C4-2B (cell line): ENCODE data around the gene OVOL1.

Source experiments
- CTCF ChIP-seq: fragments of 450-650 bp; conservative IDR thresholded peaks from 2 replicates; pipeline ENCODE4 v1.5.1; 2017; ENCODE audit warnings: mild to moderate bottlenecking
- ZFX ChIP-seq: fragments of 450-650 bp; IDR thresholded peaks from 2 replicates; pipeline ENCODE4 v1.6.1; 2017

- TF ChIP-seq CTCF = no peak
- TF ChIP-seq ZFX = no peak
Observed at GRCh38 chr11:65790104-65790901, 3.4 kb downstream of the OVOL1 start.
